ENCODE data around the gene MYRIP.

- TF ChIP-seq POLR2AphosphoS5 (IDR thresholded peaks at IDR 0.05; ENCODE audit: borderline replicate concordance, low read depth, low read length): no peak
- no peak for TF ChIP-seq EZH2 (IDR thresholded peaks at IDR 0.05)
These were observed 246.0 kb downstream of the MYRIP start for GRCh38 chr3:40055361-40055760.
